Activated CD8-positive, alpha-beta memory T cell treated with anti-CD3 and anti-CD28 coated beads, Interleukin-2, amount 50 U/mL, for 1 hour (primary cell): ENCODE results near the gene PCMT1.
"Not testable (repeated sequence)": the region's sequence is repeated elsewhere in the genome, so short reads cannot be mapped to it uniquely, and the experiment has no call there.

Experiments used
- DNase-seq: peaks from one replicate; pipeline ENCODE4 v3.0.0-alpha.2; 2020; ENCODE audit errors: extremely low read depth

PCMT1 gene

DNA sequence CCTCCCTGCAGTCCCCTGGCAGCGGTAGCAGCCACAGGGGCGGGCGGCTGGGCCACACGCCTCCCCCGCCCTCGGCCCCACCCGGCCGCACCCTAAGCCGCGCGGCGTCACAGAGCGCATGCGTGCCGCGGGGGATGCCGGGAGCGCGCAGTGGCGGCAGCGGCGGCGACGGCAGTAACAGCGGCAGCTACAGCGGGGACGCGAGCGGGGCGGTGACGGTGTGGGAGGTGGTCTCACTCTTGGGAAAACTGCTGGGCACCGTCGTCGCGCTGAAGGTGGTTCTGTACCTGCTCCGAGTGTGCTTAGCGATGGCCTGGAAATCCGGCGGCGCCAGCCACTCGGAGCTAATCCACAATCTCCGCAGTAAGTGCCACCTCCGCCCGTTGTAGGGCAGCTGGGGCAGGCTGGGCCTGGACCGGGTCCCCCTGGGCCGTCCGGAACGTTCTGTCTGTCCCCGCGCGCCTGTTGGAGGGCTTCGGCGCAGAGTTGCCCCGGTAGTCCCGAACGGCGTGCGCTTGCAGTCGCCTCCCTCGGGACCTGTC is at the start of gene PCMT1:
PCMT1 (plus strand) TSS at position 148 of the 542 bp plus-strand sequence; CDS start at position 309, 161 bp downstream.
- peak; percentile 56 for DNase-seq

DNA sequence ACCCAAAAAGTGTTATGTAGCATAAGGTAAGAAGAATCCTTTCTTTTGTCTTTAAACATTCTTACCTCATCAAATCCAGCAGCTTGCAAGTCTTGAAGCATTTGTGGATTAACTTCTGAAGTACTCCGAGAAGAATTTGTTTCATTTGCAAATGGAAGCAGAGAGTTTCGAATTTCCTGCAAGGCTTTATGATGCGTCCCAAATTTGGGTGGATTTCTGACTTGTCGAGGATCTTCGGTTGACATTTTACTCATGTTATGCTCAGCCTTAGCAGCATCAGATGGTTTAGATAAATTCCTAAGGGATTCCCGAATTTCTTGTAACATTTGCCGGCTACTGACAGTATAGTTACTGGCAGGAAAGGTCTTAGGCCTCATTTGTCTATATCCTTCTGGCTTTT is 47.8 kb upstream of the PCMT1 start:
- no peak for DNase-seq

DNA sequence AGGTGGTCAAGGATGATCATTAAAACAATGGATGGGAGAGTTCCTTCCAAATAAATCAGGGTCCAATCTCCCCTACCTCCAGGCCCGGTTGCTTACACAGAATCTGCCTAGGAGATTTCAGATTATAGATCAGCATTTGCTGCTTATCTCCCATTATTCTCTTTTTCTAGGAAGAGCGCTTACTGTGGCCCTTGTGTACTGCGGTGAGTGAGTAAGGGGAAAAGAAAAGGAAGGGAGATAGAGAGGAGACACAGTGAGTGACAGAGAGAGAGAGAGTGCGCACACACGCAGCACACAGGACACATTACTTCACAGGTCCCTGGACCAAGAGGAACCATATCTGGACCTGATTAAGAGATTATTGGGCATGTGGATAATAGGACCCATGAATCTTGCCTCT is 37.8 kb upstream of the PCMT1 start:
- no peak for DNase-seq

DNA sequence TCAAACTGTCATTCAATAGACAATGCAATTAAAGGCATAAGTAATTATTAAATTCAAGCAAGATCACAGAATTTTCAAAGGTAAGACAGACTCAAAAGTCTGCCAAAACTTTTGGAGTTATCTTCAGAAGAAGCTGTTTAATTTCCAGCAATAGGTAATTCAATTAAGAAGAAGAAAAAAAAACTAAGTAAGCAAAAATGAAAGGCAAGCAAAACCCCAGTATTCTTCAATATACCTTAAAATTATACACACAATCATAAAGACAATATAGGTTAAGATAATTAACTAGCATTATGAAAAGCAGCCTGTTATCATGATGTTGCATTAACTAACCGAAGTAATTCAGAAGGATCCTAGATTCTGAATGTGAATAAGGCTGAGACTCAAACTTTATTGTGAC is 35.1 kb upstream of the PCMT1 start:
- DNase-seq, result no peak

DNA sequence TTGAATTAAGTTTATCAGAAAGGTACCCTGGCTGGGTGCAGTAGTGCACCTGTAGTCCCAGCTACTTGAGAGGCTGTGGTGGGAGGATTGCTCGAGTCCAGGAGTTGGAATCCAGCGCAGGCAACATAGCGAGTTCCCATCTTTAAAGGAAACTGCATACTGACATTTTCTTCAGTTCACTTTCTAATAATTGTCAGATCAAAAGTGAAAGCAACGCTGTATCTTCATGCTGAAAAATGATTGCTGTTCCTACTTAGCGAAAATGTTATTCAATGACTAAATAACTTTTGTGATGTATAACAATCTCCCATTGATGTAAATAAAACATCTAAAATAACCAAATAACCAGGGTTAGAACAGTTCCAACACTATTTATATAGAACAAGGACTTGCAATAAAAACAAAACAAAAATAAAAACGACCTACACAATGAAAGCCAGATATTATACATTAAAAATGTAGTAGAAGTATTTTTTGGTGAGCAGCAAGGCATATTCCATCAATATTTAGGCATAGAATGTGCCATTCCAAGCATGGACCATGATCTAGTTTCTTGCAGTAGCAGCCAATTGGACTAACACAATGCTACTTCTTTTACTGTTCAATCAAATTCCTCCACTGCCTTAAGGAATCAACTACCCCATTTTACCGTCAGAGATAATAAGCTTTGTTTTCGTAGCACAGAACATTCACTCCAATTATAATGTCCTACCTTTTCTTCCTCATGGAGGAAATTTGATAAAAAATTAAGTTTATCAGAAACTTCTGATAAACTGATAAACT is 33.2 kb upstream of the PCMT1 start:
- DNase-seq, result no peak

DNA sequence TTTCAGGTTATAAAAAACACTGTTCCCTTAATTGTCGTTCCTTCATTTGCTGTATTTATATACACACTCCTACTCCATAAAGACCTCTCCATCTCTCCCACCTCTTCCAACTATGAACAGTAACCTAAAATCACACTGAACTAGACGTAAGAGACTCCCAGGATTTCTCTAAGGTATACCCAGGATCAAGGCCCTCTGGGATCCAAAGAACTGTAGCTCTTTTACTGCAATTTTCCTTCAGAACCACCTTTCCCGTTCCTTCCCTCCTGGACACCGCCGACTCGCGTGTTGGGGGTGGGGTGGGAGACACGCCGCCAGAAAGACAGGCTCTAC is 32.3 kb upstream of the PCMT1 start:
- DNase-seq, result no peak

DNA sequence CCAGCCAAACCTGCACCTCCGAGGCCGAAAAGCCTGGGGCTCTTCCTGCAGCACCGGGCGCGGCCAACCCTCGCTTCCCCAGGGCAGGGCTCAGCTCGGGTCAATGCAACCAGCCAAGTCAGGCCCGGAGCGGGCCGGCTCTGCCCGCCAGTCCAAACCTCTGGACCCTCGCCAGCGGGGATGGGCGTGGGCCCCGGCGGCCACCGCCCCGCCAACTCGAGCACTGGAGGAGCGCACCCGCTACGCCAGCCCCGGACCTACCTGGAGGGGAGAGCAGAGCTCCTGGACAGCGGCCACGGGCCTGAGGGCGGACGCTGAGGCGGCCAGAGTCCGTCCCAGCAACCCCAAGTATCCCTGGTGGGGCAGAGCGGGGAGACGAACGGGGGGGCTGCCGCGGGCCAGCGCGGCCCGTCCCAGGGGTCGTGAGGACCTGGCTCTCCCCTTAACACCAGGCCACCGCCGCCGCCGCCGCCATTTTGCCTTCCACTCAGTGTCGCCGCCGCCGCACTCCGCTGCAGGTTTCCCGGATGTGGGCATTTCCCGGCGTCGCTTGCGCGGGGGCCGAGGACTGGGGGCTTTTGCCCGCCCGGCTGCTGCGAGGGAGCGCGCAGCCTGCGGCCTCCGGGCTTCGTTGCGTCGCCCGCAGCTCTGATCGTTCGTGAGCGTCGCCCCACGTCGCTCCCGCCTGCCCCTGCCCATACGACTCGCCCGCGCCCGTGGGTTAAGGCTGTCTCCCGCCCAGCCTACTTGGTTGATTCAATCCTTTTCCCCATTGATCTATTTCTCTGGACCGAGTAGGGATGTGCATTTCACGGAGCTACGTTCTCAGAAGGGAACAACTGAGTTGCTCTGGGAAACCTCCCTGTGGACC is 31.7 kb upstream of the PCMT1 start, which contains the start of gene LATS1:
LATS1 (minus strand) TSS at position 514 of the 871 bp plus-strand sequence. CDS start 15,975 bp downstream, outside the sequence.
- DNase-seq, result peak; percentile 73

DNA sequence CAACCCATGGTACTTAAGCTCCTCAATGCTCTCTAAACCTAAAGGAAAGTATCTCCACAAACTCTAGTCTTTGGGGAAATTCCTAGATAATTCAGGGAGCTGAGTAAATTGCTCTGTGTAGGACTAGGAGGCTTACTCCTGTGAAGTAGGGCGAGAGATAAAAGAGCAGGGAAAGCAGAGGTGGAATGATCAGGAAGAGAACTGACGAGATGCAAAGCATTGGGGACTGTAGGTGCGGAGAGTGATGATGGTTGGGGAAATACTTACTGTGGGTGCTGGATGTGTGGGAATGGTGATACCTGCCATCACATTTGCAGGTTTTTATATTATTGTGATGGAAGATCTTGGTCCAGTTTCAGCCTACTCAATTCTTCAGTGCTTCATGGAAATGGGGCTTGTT is 30.0 kb upstream of the PCMT1 start:
- DNase-seq, result no peak

DNA sequence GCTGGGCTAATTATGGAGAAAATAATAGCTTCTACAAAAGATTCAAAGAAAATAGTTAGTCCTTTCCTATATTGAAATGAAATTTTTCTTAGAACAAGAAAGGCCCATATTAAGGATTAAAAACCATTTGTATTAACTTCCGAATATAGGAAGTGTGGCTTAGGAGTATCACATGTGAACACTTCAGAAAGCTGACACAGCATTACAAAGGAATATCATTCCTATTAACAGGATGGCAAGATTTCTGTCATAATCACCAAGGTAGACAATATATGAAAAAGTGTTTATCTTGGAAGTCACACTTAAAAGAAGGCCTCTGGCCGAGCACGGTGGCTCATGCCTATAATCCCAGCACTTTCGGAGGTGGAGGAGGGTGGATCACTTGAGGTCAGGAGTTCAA is 26.3 kb upstream of the PCMT1 start:
- no peak for DNase-seq

DNA sequence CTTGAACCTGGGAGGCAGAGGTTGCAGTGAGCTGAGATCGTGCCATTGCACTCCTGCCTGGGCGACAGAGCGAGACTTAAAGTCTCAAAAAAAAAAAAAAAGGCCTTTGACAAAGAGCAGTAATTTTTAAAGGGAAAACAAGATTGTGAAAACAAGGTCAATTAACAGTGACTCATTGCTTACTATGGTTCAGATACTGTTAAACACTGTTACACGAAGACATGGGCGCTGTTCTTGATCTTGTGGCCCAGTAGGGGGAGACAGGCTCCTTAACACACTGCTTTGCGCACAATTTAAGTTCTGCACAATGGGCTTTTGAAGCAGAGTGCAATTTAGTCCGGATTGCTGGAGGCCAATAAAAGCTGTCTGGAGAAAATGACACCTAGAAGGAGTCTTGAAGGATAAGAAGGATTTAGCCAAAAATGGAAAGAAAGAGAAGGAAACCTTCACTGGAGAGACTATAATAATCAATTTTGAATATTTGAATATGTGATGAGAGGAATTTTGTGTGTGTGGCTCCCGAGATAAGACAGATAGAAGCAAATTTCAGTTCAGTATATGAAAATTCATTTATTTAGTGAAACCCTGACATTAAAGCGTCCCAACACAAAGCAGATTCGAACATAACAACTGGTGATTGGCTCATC is 25.6 kb upstream of the PCMT1 start:
- no peak for DNase-seq

DNA sequence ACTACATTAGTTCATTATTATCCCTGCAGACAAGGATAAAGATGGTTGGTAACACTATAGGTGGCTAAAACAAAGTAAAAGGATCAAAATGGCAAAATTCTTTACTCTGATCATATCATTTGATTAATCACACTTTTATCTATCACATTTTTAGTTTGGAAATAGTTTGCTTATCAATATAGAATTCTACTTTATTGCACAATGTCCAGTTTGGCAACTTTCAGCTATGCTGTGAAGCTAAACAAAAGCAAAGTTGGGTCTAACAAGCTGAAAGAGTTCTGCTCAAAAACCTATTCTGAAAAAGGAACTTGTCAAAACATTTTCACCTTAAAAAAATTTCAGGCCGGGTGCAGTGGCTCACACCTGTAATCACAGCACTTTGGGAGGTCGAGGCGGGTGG is 23.8 kb upstream of the PCMT1 start:
- DNase-seq, result no peak

DNA sequence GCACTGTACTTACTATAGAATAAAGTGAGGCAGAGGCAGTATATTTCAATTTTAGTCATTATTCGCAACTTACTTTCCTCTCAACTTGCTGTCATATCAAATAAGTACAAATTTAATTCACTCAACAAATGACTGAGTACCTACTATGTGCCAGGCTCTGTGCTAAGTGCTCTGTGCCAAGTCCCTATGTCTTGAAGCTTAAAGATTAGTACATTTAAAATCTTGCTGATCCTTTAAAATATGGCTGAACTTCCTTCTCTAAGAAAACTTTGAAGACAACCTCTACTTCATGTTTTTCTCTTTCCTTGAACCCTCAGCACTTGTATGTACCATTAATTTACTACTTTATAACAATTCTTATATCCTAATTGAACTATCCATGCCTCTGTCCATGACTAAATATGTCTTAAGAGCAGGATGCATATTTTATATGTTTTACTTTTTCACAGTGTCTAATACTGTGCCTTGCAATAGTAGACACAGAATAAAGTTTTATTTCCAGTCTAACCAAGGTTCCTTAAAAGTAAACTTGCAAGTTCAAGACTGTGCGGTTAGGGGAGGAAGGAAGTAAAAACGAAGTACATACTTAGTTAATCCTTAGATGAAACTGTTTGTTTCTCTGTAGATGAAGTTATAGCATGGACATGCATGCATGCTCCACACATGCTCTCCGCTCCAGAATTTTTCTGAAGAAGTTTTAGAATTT is 21.6 kb upstream of the PCMT1 start:
- DNase-seq, result no peak

DNA sequence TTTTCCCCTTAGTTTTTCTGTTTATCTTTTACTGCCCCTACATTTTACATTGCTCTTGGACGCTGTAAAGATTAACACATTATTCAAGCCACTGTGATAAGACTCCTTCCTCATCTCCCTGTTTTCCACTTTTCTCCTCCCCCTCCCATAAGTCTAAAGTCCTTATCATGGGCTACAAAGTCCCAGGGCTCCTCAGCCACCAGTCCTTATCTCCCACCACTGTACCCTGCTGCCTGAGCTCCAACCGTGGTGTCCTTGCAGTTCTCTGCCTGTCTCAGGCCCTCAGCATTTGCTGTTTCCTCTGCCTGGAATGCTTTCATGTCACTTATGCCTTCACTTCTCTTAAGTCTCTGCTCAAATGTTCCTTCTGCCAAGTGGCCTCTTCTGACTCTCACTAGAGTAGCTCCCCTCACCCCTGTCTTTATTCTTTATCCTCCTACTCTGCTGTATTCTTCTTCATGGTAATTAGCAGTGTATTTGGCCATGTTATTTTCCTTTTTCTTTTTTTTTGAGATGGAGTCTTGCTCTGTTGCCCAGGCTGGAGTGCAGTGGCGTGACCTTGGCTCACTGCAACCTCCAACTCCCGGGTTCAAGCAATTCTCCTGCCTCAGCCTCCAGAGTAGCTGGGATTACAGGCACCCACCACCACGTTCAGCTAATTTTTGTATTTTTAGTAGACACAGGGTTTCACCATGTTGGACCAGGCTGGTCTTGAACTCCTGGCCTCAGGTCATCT is 20.9 kb upstream of the PCMT1 start:
- no peak for DNase-seq

DNA sequence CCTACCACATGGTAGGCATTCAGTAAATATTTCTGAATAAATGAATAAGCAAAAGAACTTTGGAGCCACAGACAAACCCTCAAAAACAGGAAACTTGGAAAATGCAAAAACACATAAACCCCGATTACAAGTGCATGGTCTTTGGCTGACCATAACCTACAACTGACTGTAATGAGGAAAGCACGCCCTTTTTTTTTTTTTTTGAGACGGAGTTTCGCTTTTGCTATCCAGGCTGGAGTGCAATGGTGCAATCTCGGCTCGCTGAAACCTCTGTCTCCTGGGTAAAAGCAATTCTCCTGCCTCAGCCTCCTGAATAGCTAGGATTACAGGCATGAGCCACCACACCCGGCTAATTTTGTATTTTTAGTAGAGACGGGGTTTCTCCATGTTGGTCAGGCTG is 19.7 kb upstream of the PCMT1 start:
- no peak for DNase-seq

DNA sequence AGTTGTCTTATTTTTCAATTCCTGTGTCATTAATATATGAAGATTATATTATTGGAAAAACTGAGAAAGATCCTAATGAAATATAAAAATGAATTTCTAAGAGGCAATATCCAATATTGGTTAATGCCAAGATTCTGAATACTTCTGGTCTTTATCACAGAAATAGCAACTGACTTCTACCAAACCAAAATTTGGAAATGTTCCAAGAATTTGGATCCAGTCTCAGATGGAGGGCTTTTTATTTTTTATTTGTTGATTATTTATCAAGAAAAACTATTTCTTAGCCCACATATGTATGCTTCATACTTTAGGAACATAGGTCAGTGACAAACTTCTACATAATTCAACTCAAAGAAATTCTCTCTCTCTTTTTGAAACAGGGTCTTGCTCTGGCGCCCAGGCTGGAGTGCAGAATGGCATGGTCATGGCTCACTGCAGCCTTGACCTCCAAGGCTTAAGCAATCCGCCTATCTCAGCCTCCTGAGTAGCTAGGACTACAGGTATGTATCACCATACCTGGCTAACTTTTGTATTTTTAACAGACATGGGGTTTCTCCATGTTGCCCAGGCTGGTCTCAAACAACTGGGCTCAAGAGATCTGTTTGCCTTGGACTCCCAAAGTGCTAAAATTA is 16.3 kb upstream of the PCMT1 start:
- no peak for DNase-seq

DNA sequence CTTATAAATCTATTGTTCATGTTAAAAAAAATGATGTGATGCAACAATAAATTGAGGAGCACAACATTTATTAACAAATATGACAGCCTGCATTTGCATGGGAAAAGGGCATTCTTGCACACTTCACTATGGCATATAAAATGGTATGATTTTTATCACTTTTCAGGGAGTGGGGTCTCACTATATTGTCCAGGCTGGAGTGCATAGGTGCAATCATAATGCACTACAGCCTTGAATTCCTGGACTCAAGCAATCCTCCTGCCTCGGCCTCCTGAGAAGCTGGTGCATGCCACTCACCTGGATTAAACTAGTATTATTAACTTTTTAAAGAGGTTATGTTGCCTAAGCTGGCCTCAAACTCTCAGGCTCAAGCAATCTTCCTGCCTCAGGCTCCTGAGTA is 14.6 kb upstream of the PCMT1 start:
- DNase-seq, result no peak

DNA sequence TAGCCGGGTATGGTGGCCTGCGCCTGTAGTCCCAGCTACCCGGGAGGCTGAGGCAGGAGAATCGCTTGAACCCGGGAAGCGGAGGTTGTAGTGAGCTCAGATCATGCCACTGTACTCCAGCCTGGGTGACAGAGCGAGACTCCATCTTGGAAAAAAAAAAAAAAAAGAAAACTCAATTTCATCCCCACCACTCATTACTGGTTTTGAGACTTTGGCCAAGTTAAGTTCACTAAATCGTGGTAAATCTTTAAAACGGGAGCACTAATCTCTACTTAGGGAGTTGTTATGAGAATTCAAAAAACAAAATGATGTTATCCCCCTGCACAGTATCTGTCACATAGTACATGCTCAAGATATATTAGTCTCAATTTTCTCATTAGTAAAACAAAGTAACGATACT is 4.3 kb upstream of the PCMT1 start:
- not testable (repeated sequence) for DNase-seq

DNA sequence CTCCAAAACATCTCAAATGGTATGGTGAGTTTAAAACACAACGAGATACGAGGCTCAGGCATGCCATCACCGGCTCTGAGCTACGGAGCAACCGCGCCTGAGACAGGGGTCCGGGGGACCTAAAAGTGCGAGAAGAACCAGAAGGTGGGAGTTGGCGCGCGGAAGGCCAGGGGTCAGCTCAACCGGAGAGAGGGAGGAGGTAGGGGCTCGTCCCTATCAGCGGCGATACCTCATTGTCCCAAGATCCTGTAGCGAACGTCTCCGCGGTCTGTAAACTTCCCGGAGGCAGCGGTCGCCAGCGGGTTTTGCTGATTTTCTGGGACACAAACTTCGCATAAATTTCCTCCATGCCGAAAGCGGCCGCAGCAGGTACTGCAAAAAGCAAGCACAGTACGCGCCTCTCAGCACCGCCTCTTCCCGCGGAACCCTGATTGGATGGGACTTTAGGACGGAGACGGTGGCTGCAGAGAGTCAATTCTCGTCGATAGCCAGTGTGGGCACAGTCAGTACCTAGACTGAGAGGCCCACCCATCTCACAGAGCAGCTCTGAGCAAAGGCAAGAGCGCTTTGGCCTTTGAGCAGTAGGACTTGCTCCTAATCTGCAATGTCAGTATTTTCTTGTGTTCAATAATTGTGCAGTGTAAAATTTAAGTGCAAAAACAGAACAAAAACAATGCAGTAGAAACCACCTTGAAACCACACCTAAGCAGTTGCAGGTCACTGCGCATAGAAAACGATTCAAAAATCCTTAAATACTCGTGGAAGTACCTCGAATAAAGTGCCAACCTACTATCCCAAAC is 3.2 kb upstream of the PCMT1 start, which contains the start of gene NUP43:
NUP43 (minus strand) TSS at position 383 of the 800 bp plus-strand sequence; CDS start at position 349, 34 bp downstream.
- DNase-seq, result peak; percentile 83

DNA sequence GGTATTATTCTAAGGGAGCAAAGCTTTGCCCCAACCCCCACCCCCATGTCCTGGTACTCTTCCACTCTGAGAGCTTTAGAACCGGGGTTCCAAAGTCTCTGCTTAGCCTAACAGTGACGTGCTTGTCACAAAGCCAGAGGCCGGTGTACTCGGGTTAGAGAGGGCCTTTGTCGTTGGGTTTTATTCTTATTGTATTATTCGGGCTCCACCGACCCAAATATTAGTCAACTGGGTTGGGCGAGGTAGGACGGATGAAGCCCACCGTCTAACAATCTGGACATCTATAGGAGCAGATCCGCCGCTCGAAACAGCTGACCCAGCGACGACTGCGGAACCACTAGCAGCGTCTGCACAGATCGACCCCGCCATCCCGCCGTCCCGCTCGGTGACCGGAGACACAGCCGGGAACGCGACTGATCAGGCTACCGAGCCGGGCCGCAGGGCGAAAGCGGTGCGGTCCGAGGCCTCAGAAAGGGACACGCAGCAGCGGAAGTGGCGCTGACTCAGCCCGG is 403 bp upstream of the PCMT1 start:
- DNase-seq, result not testable (repeated sequence)
